IMR-90 (cell line): ENCODE measurements around the gene FBXW8. TPM values are rescaled to one million over a fixed set of nuclear protein-coding genes. Genes with fewer than 3 reads are reported as not detected.
A peak's percentile ranks its signal among the peaks of the same experiment; 100 is the strongest.

Experiments
- ATAC-seq: fragments of 200-7000 bp; cut with Tn5 transposase; 2 replicates; pipeline ENCODE4 v1.9.1; 2020; ENCODE audit warnings: low read depth, mild to moderate bottlenecking, moderate library complexity
- BruUV-seq: library from RNA; stranded (reverse); fragments of 400-500 nt; replicated peaks from 2 replicates; lab custom pipeline; 2021; lab: Mats Ljungman, UMichigan
- CTCF ChIA-PET: fragments of 300-600 bp; formaldehyde crosslinking; extraction: SDS; loops from one replicate; lab custom pipeline; 2021; ENCODE audit warnings: antibody characterized with exemption; lab: Yijun Ruan, JAX
- POLR2A ChIA-PET: fragments of 300-600 bp; sonication (Branson Sonifier 250); formaldehyde crosslinking; loops from one replicate; lab custom pipeline; 2022; ENCODE audit warnings: antibody characterized with exemption; ENCODE audit not compliant: unreplicated experiment; lab: Charles Lee
- DNase-seq: peaks from one replicate; pipeline ENCODE4 v3.0.0; 2013
- H2AFZ ChIP-seq: replicated peaks from 2 replicates; pipeline ENCODE3; 2013; ENCODE audit warnings: low read length, mild to moderate bottlenecking; ENCODE audit not compliant: poor library complexity
- H2AK5ac ChIP-seq: 2 replicates; pipeline ENCODE4 v1.6.1; 2013; ENCODE audit warnings: low read depth, low read length, inconsistent platforms
- H2AK9ac ChIP-seq: replicated peaks from 2 replicates; pipeline ENCODE3; 2013; ENCODE audit warnings: mild to moderate bottlenecking, low read depth, low read length, moderate library complexity; ENCODE audit not compliant: poor library complexity
- H2BK120ac ChIP-seq: 2 replicates; pipeline ENCODE4 v1.6.1; 2013; ENCODE audit warnings: low read depth, low read length, inconsistent platforms
- H2BK15ac ChIP-seq: 3 replicates; pipeline ENCODE4 v1.6.1; 2013; ENCODE audit warnings: low read depth, low read length, inconsistent platforms
- H2BK20ac ChIP-seq: 2 replicates; pipeline ENCODE4 v1.6.1; 2013; ENCODE audit warnings: low read depth, mild to moderate bottlenecking, inconsistent platforms, low read length, moderate library complexity
- H2BK5ac ChIP-seq: 2 replicates; pipeline ENCODE4 v1.6.1; 2013; ENCODE audit warnings: mild to moderate bottlenecking, low read depth, low read length, inconsistent platforms; ENCODE audit not compliant: poor library complexity, severe bottlenecking
- H3K14ac ChIP-seq: replicated peaks from 2 replicates; pipeline ENCODE4 v1.6.1; 2013; ENCODE audit warnings: low read depth, low read length, inconsistent platforms
- H3K18ac ChIP-seq: 2 replicates; pipeline ENCODE4 v1.6.1; 2013; ENCODE audit warnings: low read depth, low read length, control low read depth
- H3K23ac ChIP-seq: 2 replicates; pipeline ENCODE4 v1.6.1; 2013; ENCODE audit warnings: low read depth, low read length, inconsistent platforms
- H3K27ac ChIP-seq: 2 replicates; pipeline ENCODE4 v1.5.1; 2013; ENCODE audit warnings: mild to moderate bottlenecking, control low read depth, low read length; ENCODE audit not compliant: insufficient read depth
- H3K27me3 ChIP-seq: 2 replicates; pipeline ENCODE4 v1.6.1; 2013; ENCODE audit warnings: low read length; ENCODE audit not compliant: control insufficient read depth, insufficient read depth
- H3K36me3 ChIP-seq: 2 replicates; pipeline ENCODE4 v1.6.1; 2013; ENCODE audit warnings: low read length, mixed read lengths; ENCODE audit not compliant: control insufficient read depth, insufficient read depth
- H3K4ac ChIP-seq: 2 replicates; pipeline ENCODE4 v1.6.1; 2013; ENCODE audit warnings: low read depth, low read length, inconsistent platforms
- H3K4me1 ChIP-seq: 2 replicates; pipeline ENCODE4 v1.6.1; 2013; ENCODE audit warnings: low read length, mixed read lengths; ENCODE audit not compliant: control insufficient read depth, insufficient read depth
- H3K4me2 ChIP-seq: 2 replicates; pipeline ENCODE4 v1.6.1; 2013; ENCODE audit warnings: low read depth, mild to moderate bottlenecking, control low read depth, low read length, moderate library complexity
- H3K4me3 ChIP-seq: 2 replicates; pipeline ENCODE4 v1.5.1; 2013; ENCODE audit warnings: low read depth, mild to moderate bottlenecking, control low read depth, low read length, moderate library complexity; ENCODE audit not compliant: insufficient read depth
- H3K56ac ChIP-seq: 2 replicates; pipeline ENCODE4 v1.6.1; 2013; ENCODE audit warnings: low read length, inconsistent platforms; ENCODE audit not compliant: insufficient read depth; ENCODE audit errors: extremely low read depth
- H3K79me1 ChIP-seq, 2 experiments: 2 replicates each; pipeline ENCODE4 v1.6.1; 2013; ENCODE audit warnings: low read length in 2 of 2, inconsistent platforms in 1 of 2, low read depth in 1 of 2
- H3K9ac ChIP-seq: 2 replicates; pipeline ENCODE4 v1.6.1; 2013; ENCODE audit warnings: low read depth, low read length, control low read depth
- H3K9me1 ChIP-seq: 2 replicates; pipeline ENCODE4 v1.6.1; 2013; ENCODE audit warnings: low read length, inconsistent platforms; ENCODE audit not compliant: insufficient read depth
- H3K9me3 ChIP-seq: 2 replicates; pipeline ENCODE4 v1.6.1; 2013; ENCODE audit warnings: low read length; ENCODE audit not compliant: control insufficient read depth, insufficient read depth
- H4K20me1 ChIP-seq: 2 replicates; pipeline ENCODE4 v1.6.1; 2013; ENCODE audit warnings: low read length, inconsistent platforms; ENCODE audit not compliant: insufficient read depth
- H4K5ac ChIP-seq: 2 replicates; pipeline ENCODE4 v1.6.1; 2013; ENCODE audit warnings: mild to moderate bottlenecking, low read depth, low read length, control low read depth
- H4K8ac ChIP-seq, 2 experiments: 2 replicates each; pipeline ENCODE4 v1.6.1; 2013; ENCODE audit warnings: low read depth in 2 of 2, low read length in 2 of 2, control low read depth in 1 of 2, inconsistent platforms in 1 of 2
- H4K91ac ChIP-seq: 2 replicates; pipeline ENCODE4 v1.6.1; 2013; ENCODE audit warnings: low read depth, low read length, inconsistent platforms; ENCODE audit not compliant: insufficient read depth
- FOS ChIP-seq: fragments of 150-350 bp; IDR thresholded peaks from 2 replicates; pipeline ENCODE4 v1.6.1; 2016; ENCODE audit warnings: low read depth, low read length
- MAFK ChIP-seq: IDR thresholded peaks from 2 replicates; pipeline ENCODE4 v1.6.1; 2012; ENCODE audit warnings: low read depth, low read length, improper control_type of control experiment
- MXI1 ChIP-seq: IDR thresholded peaks from 2 replicates; pipeline ENCODE4 v1.6.1; 2012; ENCODE audit warnings: low read depth, mild to moderate bottlenecking, low read length, moderate library complexity, borderline replicate concordance
- POLR2A ChIP-seq: IDR thresholded peaks from 2 replicates; pipeline ENCODE4 v1.6.1; 2012; ENCODE audit warnings: mild to moderate bottlenecking, low read depth, low read length
- RCOR1 ChIP-seq: IDR thresholded peaks from 2 replicates; pipeline ENCODE4 v1.6.1; 2012; ENCODE audit warnings: mild to moderate bottlenecking, low read length, improper control_type of control experiment; ENCODE audit not compliant: insufficient replicate concordance
- SMC3 ChIP-seq: fragments of 150-350 bp; IDR thresholded peaks from 2 replicates; pipeline ENCODE4 v1.6.1; 2016; ENCODE audit warnings: low read depth, mild to moderate bottlenecking, antibody characterized with exemption, low read length, moderate library complexity
- WGBS, 2 experiments: methylation state at CpG; one replicate each; pipeline versions ENCODE4 v1.1.5 to v1.1.7; 2013; ENCODE audit warnings: missing lambda C conversion rate in 2 of 2; ENCODE audit not compliant: insufficient read length in 1 of 2; ENCODE audit errors: extremely low coverage in 2 of 2; 5-methylcytosine and 5-hydroxymethylcytosine counted together
- dilution Hi-C: fragments of 300-500 bp; cut with HindIII; formaldehyde crosslinking; loops from one replicate; pipeline ENCODE4 v1.14.3; 2018; ENCODE audit warnings: low sequenced_read_pairs; ENCODE audit not compliant: unreplicated experiment
- in situ Hi-C: fragments of 300-500 bp; cut with MboI; formaldehyde crosslinking; loops from 3 replicates; pipeline ENCODE4 v1.14.3; 2019; ENCODE audit warnings: low sequenced_read_pairs, inconsistent platforms, mixed read lengths
- intact Hi-C: fragments of 100-400 bp; cut with micrococcal nuclease; formaldehyde crosslinking; loops from 2 replicates; pipeline ENCODE4 v1.10.0; 2022
- polyA plus RNA-seq, 3 experiments: library from polyadenylated mRNA; depleted of rRNA; stranded (reverse); fragments of >200 nt; gene quantifications; 2 replicates each; pipeline ENCODE4 v1.2.3, GENCODE V29; 2012; ENCODE audit warnings: low replicate concordance in 1 of 3
- total RNA-seq: library from RNA; depleted of rRNA; stranded (reverse); fragments of >200 nt; gene quantifications from 2 replicates; pipeline ENCODE4 v1.2.3, GENCODE V29; 2012
- TF ChIP-seq, protein P1 (sequence below): fragments of 150-350 bp; IDR thresholded peaks from 2 replicates; pipeline ENCODE4 v1.6.1; 2016; ENCODE audit warnings: low read depth, mild to moderate bottlenecking, low read length, moderate library complexity, borderline replicate concordance

FBXW8 gene
- total and polyA plus RNA-seq, 2 of the 4 experiments (the other 2 are of a cell fraction) = 20.3 to 25.8 TPM

GRCh38 chr12:117013726-117014125 lies 103.0 kb downstream of the FBXW8 start:
- Histone ChIP-seq H4K5ac (no peak overlapping the region), H3K4me1 (no peaks in the 10 kb centered on the region), H3K23ac (no peak overlapping the region), H3K18ac (no peak overlapping the region), H3K4ac (no peak overlapping the region), H3K36me3 (peaks cover 32% of the 10 kb centered on the region), H2BK20ac (no peak overlapping the region), H2AK5ac (no peak overlapping the region), H3K56ac (no peak overlapping the region), H4K91ac (no peak overlapping the region), H2BK5ac (no peak overlapping the region), H4K8ac (no peak overlapping the region), H3K4me2 (no peak overlapping the region), H3K14ac (no peak overlapping the region), H3K4me3 (no peak overlapping the region), H3K9me1 (no peaks in the 10 kb centered on the region), H4K20me1 (peaks cover 7% of the 10 kb centered on the region; the same call in 1 of the 2 replicates), H2BK15ac (no peak overlapping the region), H3K9ac (no peak overlapping the region), H3K79me1 (peaks cover 8 to 11% of the 10 kb centered on the region in 2 experiments; a peak in 3 of 4 replicates), H2BK120ac (no peak overlapping the region), H2AFZ (no peak overlapping the region), H3K27ac (no peak overlapping the region), H2AK9ac (no peak overlapping the region), H3K9me3 (peaks cover 2% of the 10 kb centered on the region), H3K27me3 (no peaks in the 10 kb centered on the region)
- BruUV-seq = no TSS peak
- dilution Hi-C loops = no loop called here
- intact Hi-C loops = no loop called here
- in situ Hi-C loops = no loop called here
- ChIA-PET CTCF (interaction anchor here (0.6 kb wide), 2 partner anchors 101 to 197 kb away, joined by 4 to 5 read pairs; no protein-coding TSS in a partner anchor), POLR2A (no interaction called here)
- ATAC-seq (no peak), DNase-seq (peak; percentile 38)
- WGBS, 2 experiments = no CpG with 5 or more reads among the region's 1 CpG
- TF ChIP-seq MAFK = no peak
- TF ChIP-seq POLR2A = no peak
- TF ChIP-seq, protein P1, sequence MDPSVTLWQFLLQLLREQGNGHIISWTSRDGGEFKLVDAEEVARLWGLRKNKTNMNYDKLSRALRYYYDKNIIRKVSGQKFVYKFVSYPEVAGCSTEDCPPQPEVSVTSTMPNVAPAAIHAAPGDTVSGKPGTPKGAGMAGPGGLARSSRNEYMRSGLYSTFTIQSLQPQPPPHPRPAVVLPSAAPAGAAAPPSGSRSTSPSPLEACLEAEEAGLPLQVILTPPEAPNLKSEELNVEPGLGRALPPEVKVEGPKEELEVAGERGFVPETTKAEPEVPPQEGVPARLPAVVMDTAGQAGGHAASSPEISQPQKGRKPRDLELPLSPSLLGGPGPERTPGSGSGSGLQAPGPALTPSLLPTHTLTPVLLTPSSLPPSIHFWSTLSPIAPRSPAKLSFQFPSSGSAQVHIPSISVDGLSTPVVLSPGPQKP = no peak
- no peak for TF ChIP-seq FOS
- no peak for TF ChIP-seq RCOR1
- TF ChIP-seq MXI1 = no peak
- no peak for TF ChIP-seq SMC3
